GM12873 (cell line): Measurements from ENCODE around the gene PROCR.

Source experiments
- CTCF ChIP-seq: IDR thresholded peaks from 2 replicates; pipeline ENCODE4 v1.5.1; 2012; ENCODE audit warnings: low read depth, mild to moderate bottlenecking, moderate library complexity, low read length, control low read depth; ENCODE audit not compliant: insufficient read depth; ENCODE audit errors: missing control alignments

The PROCR gene

GRCh38 chr20:35200267-35200666 is 28.4 kb downstream of the PROCR start:
- TF ChIP-seq CTCF: no peak

- TF ChIP-seq CTCF: no peak
Measured at GRCh38 chr20:35206802-35207201, 34.9 kb downstream of the PROCR start.

GRCh38 chr20:35207950-35208611 is 36.2 kb downstream of the PROCR start:
- peak; percentile 73 for TF ChIP-seq CTCF

GRCh38 chr20:35215066-35215956 is 43.4 kb downstream of the PROCR start:
- no peak for TF ChIP-seq CTCF

GRCh38 chr20:35216541-35216940 is 44.7 kb downstream of the PROCR start:
- no peak for TF ChIP-seq CTCF

GRCh38 chr20:35223941-35224340 is 52.1 kb downstream of the PROCR start:
- no peak for TF ChIP-seq CTCF

GRCh38 chr20:35224536-35224935 is 52.7 kb downstream of the PROCR start:
- TF ChIP-seq CTCF: no peak
